Caco-2 (cell line): Measurements from ENCODE around the gene CEPT1. TPM values are rescaled to one million over a fixed set of nuclear protein-coding genes. Genes with fewer than 3 reads are reported as not detected.

ENCODE experiments used
- BruUV-seq: library from RNA; stranded (reverse); fragments of 400-500 nt; replicated peaks from 2 replicates; lab custom pipeline; 2021; lab: Mats Ljungman, UMichigan
- CTCF ChIA-PET: fragments of 300-600 bp; sonication (Branson Sonifier 250); formaldehyde crosslinking; loops from one replicate; lab custom pipeline; 2022; ENCODE audit warnings: antibody characterized with exemption; lab: Charles Lee
- POLR2A ChIA-PET: fragments of 300-600 bp; sonication (Branson Sonifier 250); formaldehyde crosslinking; loops from one replicate; lab custom pipeline; 2022; ENCODE audit warnings: antibody characterized with exemption; lab: Charles Lee
- DNase-seq, 2 experiments: peaks; one replicate each; pipeline versions ENCODE4 v3.0.0 to v3.0.0-alpha.2; 2020 to 2022
- H3K27me3 ChIP-seq: replicated peaks from 2 replicates; pipeline ENCODE4 v1.6.0; 2011; ENCODE audit warnings: low read length; ENCODE audit not compliant: control insufficient read depth, insufficient read depth
- H3K36me3 ChIP-seq: 2 replicates; pipeline ENCODE4 v1.5.1; 2011; ENCODE audit warnings: low read length; ENCODE audit not compliant: control insufficient read depth, insufficient read depth
- H3K4me1 ChIP-seq: fragments of 250-450 bp; sonication (Bioruptor Pico); 2 replicates; pipeline ENCODE4 v1.5.1; 2020; ENCODE audit warnings: mild to moderate bottlenecking
- H3K4me3 ChIP-seq: 2 replicates; pipeline ENCODE4 v1.5.1; 2011; ENCODE audit warnings: low read depth, mild to moderate bottlenecking, control low read depth, low read length
- H3K9me3 ChIP-seq: fragments of 250-450 bp; sonication (Bioruptor Pico); 2 replicates; pipeline ENCODE4 v1.5.1; 2020; ENCODE audit warnings: mild to moderate bottlenecking, moderate library complexity
- H3K27ac Mint-ChIP-seq: one replicate; pipeline ENCODE4 v1.8.0; 2022; ENCODE audit warnings: mixed read lengths; ENCODE audit not compliant: unreplicated experiment
- H3K27me3 Mint-ChIP-seq: one replicate; pipeline ENCODE4 v1.8.0; 2022; ENCODE audit warnings: mixed read lengths; ENCODE audit not compliant: insufficient read depth, unreplicated experiment
- H3K36me3 Mint-ChIP-seq: one replicate; pipeline ENCODE4 v1.8.0; 2022; ENCODE audit warnings: mild to moderate bottlenecking, mixed read lengths; ENCODE audit not compliant: insufficient read depth, unreplicated experiment
- H3K4me1 Mint-ChIP-seq: one replicate; pipeline ENCODE4 v1.8.0; 2022; ENCODE audit warnings: low read depth, mixed read lengths; ENCODE audit not compliant: unreplicated experiment
- H3K4me3 Mint-ChIP-seq: one replicate; pipeline ENCODE4 v1.8.0; 2022; ENCODE audit warnings: mild to moderate bottlenecking, moderate library complexity, mixed read lengths; ENCODE audit not compliant: unreplicated experiment
- H3K9me3 Mint-ChIP-seq: one replicate; pipeline ENCODE4 v1.8.0; 2022; ENCODE audit warnings: mixed read lengths; ENCODE audit not compliant: unreplicated experiment
- intact Hi-C: fragments of 100-400 bp; cut with micrococcal nuclease; formaldehyde crosslinking; loops from one replicate; pipeline ENCODE4 v1.10.0; 2022; ENCODE audit not compliant: unreplicated experiment
- total RNA-seq: library from RNA; stranded (reverse); gene quantifications from 2 replicates; pipeline ENCODE4 v1.2.3, GENCODE V29; 2022
- TF ChIP-seq, protein P1 (sequence below), 2 experiments: fragments of 200-600 bp in 1 of 2; IDR thresholded peaks; 1 replicate in 1 of 2; 2 replicates in 1 of 2; pipeline versions ENCODE4 v1.5.1 to v1.8.0; 2011 to 2022; ENCODE audit warnings: antibody characterized with exemption in 1 of 2, control low read depth in 1 of 2, inconsistent platforms in 1 of 2, low read depth in 1 of 2, low read length in 1 of 2, mild to moderate bottlenecking in 1 of 2, moderate library complexity in 1 of 2; ENCODE audit not compliant: insufficient read depth in 1 of 2, severe bottlenecking in 1 of 2, unreplicated experiment in 1 of 2

CEPT1 gene
- total RNA-seq, 1 experiment from 2014 or later = 17.3 TPM

- Mint-ChIP-seq H3K4me3 (peak overlapping the region; percentile 87), H3K27ac (no peak overlapping the region), H3K27me3 (no peaks in the 10 kb centered on the region), H3K36me3 (peaks cover 6% of the 10 kb centered on the region), H3K9me3 (no peaks in the 10 kb centered on the region), H3K4me1 (peaks cover 24% of the 10 kb centered on the region)
- DNase-seq = no peak
- BruUV-seq = no TSS peak
- intact Hi-C loops = loop anchor here (5.0 to 10.0 kb wide), 3 partner anchors 61 to 179 kb away; partner anchors contain the start of genes DENND2D and LRIF1
- no peaks in the 10 kb centered on the region for H3K27me3 ChIP-seq
- TF ChIP-seq, protein P1, sequence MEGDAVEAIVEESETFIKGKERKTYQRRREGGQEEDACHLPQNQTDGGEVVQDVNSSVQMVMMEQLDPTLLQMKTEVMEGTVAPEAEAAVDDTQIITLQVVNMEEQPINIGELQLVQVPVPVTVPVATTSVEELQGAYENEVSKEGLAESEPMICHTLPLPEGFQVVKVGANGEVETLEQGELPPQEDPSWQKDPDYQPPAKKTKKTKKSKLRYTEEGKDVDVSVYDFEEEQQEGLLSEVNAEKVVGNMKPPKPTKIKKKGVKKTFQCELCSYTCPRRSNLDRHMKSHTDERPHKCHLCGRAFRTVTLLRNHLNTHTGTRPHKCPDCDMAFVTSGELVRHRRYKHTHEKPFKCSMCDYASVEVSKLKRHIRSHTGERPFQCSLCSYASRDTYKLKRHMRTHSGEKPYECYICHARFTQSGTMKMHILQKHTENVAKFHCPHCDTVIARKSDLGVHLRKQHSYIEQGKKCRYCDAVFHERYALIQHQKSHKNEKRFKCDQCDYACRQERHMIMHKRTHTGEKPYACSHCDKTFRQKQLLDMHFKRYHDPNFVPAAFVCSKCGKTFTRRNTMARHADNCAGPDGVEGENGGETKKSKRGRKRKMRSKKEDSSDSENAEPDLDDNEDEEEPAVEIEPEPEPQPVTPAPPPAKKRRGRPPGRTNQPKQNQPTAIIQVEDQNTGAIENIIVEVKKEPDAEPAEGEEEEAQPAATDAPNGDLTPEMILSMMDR (IDR thresholded peaks at IDR 0.05; ENCODE audit: insufficient read depth in 1 of 2, low read depth in 1 of 2, low read length in 1 of 2, severe bottlenecking in 1 of 2, unreplicated experiment in 1 of 2) = no peak
- H3K4me1 ChIP-seq = peaks cover 14% of the 10 kb centered on the region; the same call in 1 of the 2 replicates
- POLR2A ChIA-PET = interaction anchor here (0.7 kb wide), 1 partner anchor 173 kb away, joined by 3 read pairs; no protein-coding TSS in a partner anchor
- H3K36me3 ChIP-seq = no peaks in the 10 kb centered on the region
- no peaks in the 10 kb centered on the region for H3K9me3 ChIP-seq
- H3K4me3 ChIP-seq = peak overlapping the region; percentile 56
- CTCF ChIA-PET = no interaction called here
Measured at GRCh38 chr1:111141245-111142220, 1.5 kb downstream of the CEPT1 start.

DNA sequence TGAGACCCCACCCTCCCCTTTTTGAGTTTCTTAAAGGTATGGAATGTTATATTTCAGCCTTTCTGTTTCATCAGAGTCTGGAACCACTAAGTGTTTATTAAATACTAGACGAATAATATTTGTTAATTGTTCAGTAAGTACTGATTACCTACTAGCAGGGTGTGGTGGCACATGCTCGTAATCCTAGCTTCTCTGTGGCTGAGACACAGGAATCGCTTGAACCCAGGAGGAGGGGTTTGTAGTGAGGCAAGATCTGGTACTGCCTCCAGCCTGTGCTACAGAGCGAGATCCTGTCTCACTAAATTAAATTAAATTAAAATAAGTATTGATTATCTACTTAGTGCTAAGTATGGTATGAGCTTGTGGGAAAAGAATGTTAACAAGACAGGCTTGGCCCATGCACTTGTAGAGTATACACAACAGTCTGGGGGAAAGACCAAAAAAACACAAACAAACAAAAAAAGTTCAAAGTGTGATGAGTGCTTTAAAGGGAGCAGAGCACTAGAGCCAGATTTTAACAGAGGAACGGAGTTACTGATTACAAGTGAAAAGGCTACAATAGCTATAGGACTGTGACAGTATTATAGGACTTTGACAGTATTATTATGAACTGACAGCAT is 2.4 kb downstream of the CEPT1 start:
- H3K9me3 ChIP-seq = no peaks in the 10 kb centered on the region
- Mint-ChIP-seq H3K27ac (no peak overlapping the region), H3K36me3 (peaks cover 6% of the 10 kb centered on the region), H3K9me3 (no peaks in the 10 kb centered on the region), H3K4me3 (no peak overlapping the region), H3K4me1 (peaks cover 24% of the 10 kb centered on the region), H3K27me3 (no peaks in the 10 kb centered on the region)
- BruUV-seq = no TSS peak
- no peaks in the 10 kb centered on the region for H3K36me3 ChIP-seq
- H3K4me3 ChIP-seq = no peak overlapping the region
- DNase-seq = no peak
- TF ChIP-seq, protein P1 (IDR thresholded peaks at IDR 0.05; ENCODE audit: insufficient read depth in 1 of 2, low read depth in 1 of 2, low read length in 1 of 2, severe bottlenecking in 1 of 2, unreplicated experiment in 1 of 2) = no peak
- intact Hi-C loops = loop anchor here (5.0 to 10.0 kb wide), 3 partner anchors 60 to 180 kb away; partner anchors contain the start of genes DENND2D and LRIF1
- peaks cover 14% of the 10 kb centered on the region; the same call in 1 of the 2 replicates for H3K4me1 ChIP-seq
- no peaks in the 10 kb centered on the region for H3K27me3 ChIP-seq
- POLR2A ChIA-PET = interaction anchor here (0.6 to 0.7 kb wide), 2 partner anchors 174 to 257 kb away, joined by 3 read pairs; no protein-coding TSS in a partner anchor
- CTCF ChIA-PET = no interaction called here

- Histone ChIP-seq H3K9me3 (no peaks in the 10 kb centered on the region), H3K27me3 (no peaks in the 10 kb centered on the region), H3K36me3 (no peaks in the 10 kb centered on the region; the same call in 1 of the 2 replicates), H3K4me1 (peaks cover 14% of the 10 kb centered on the region; the same call in 1 of the 2 replicates), H3K4me3 (no peak overlapping the region)
- BruUV-seq = no TSS peak
- peaks cover 10% of the 10 kb centered on the region for H3K36me3 Mint-ChIP-seq
- TF ChIP-seq, protein P1 (IDR thresholded peaks at IDR 0.05; ENCODE audit: insufficient read depth in 1 of 2, low read depth in 1 of 2, low read length in 1 of 2, severe bottlenecking in 1 of 2, unreplicated experiment in 1 of 2) = no peak
- H3K27ac Mint-ChIP-seq = no peak overlapping the region
- H3K4me3 Mint-ChIP-seq = no peak overlapping the region
- no peaks in the 10 kb centered on the region for H3K27me3 Mint-ChIP-seq
- no peak for DNase-seq
- H3K4me1 Mint-ChIP-seq = peaks cover 24% of the 10 kb centered on the region
- no peaks in the 10 kb centered on the region for H3K9me3 Mint-ChIP-seq
- intact Hi-C loops = loop anchor here (10.0 kb wide), 1 partner anchor 101 kb away; no protein-coding TSS in a partner anchor
- POLR2A ChIA-PET = no interaction called here
- CTCF ChIA-PET = no interaction called here
Measured at GRCh38 chr1:111145542-111145941, 5.5 kb downstream of the CEPT1 start.
